Measurements from ENCODE around the gene TRNAU1AP. TPM values are rescaled to one million over a fixed set of nuclear protein-coding genes. Genes with fewer than 3 reads are reported as not detected.
"Not testable (repeated sequence)": the region's sequence is repeated elsewhere in the genome, so short reads cannot be mapped to it uniquely, and the experiment has no call there.

TRNAU1AP gene
- total RNA-seq, 4 donors from 2014 or later = 5.3 to 19.7 (median 12.0) TPM

DNA sequence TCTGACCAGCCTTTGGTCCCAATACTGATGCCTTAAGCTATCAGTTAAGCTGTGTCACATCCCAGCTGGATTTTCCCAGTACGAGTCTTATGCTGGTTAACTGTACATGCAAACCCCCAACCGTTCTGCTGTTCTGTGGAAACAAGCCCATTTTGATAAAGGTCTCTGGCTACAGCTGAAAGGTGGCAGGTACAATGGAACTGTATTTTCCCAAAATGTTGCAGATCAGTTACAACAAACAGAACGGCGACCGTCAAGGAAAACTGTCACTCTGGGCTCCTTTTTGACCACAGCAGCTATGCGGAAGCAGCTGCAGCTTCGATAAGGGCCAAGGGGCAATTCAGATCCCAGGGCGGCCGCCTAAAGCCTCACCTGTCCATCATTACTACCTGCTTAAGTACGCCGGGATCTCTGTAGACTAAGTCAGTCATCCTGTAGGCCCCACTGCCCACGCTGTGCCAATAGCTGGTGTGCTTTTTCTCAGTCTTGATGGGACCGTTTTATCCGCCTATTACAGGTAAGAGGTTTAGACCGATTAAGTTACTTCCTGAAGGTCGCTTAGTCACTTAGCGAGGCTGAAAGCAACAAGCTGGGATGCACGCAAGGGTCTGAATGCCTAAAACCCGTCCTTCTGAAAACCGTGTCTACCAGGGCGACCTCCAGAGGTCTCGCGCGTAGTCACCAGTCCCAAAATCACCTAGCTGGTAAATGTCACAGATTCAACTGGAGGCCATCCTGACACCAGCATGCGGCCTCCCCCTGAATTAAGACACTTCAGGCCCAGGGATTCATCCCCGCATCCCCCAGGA, 28.0 kb downstream of the TRNAU1AP start:
- Histone ChIP-seq H3K9me3 (no peaks in the 10 kb centered on the region), H3K4me1 (peaks cover 23 to 25% of the 10 kb centered on the region in 2 donors), H3K4me3 (peak overlapping the region; percentile 76 to 95 (median 88)), H3K27me3 (no peaks in the 10 kb centered on the region), H3K36me3 (peaks cover 0 to 48% of the 10 kb centered on the region in 2 donors), H3K27ac (peak overlapping the region; percentile 89 to 94 (median 91))
- DNase-seq (no peak), ATAC-seq (peak; percentile 30 to 47)
- TF ChIP-seq, protein P1, sequence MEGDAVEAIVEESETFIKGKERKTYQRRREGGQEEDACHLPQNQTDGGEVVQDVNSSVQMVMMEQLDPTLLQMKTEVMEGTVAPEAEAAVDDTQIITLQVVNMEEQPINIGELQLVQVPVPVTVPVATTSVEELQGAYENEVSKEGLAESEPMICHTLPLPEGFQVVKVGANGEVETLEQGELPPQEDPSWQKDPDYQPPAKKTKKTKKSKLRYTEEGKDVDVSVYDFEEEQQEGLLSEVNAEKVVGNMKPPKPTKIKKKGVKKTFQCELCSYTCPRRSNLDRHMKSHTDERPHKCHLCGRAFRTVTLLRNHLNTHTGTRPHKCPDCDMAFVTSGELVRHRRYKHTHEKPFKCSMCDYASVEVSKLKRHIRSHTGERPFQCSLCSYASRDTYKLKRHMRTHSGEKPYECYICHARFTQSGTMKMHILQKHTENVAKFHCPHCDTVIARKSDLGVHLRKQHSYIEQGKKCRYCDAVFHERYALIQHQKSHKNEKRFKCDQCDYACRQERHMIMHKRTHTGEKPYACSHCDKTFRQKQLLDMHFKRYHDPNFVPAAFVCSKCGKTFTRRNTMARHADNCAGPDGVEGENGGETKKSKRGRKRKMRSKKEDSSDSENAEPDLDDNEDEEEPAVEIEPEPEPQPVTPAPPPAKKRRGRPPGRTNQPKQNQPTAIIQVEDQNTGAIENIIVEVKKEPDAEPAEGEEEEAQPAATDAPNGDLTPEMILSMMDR (IDR thresholded peaks at IDR 0.05 in 4 of 5, conservative IDR thresholded peaks at IDR 0.05 in 1 of 5) = no peak
- TF ChIP-seq POLR2A (IDR thresholded peaks at IDR 0.05) = no peak
- in situ Hi-C loops (cut with MboI; ENCODE audit: low sequenced_read_pairs in 4 of 4) = loop anchor here in 1 of 4 donors (25.0 kb wide), 1 partner anchor 219 kb away; the partner anchor contains the start of gene PHACTR4
- intact Hi-C loops (cut with DNase I; ENCODE audit: low total_unique reads) = loop anchor here (1.0 to 5.0 kb wide), 4 partner anchors 28 to 334 kb away; partner anchors contain the start of genes TAF12 and TRNAU1AP

GRCh38 chr1:28581531-28582247, 28.8 kb downstream of the TRNAU1AP start:
- Histone ChIP-seq H3K27me3 (no peaks in the 10 kb centered on the region), H3K9me3 (no peaks in the 10 kb centered on the region), H3K4me3 (peak overlapping the region; percentile 76 to 95 (median 88)), H3K4me1 (peaks cover 23 to 25% of the 10 kb centered on the region in 2 donors), H3K27ac (peak overlapping the region; percentile 89 to 94 (median 91)), H3K36me3 (peaks cover 0 to 41% of the 10 kb centered on the region in 2 donors)
- intact Hi-C loops (cut with DNase I; ENCODE audit: low total_unique reads) (loop anchor here (1.0 to 5.0 kb wide), 5 partner anchors 28 to 334 kb away; partner anchors contain the start of genes TAF12 and TRNAU1AP), in situ Hi-C loops (cut with MboI; ENCODE audit: low sequenced_read_pairs in 4 of 4) (loop anchor here in 1 of 4 donors (25.0 kb wide), 1 partner anchor 219 kb away; the partner anchor contains the start of gene PHACTR4)
- peak; percentile 95 for DNase-seq
- TF ChIP-seq POLR2A (IDR thresholded peaks at IDR 0.05) = peak; percentile 96 to 99
- TF ChIP-seq, protein P1 (IDR thresholded peaks at IDR 0.05 in 4 of 5, conservative IDR thresholded peaks at IDR 0.05 in 1 of 5) = peak in 4 of 5 experiments; percentile 22 to 42 (median 30)
- ATAC-seq = peak; percentile 92 to 96

DNA sequence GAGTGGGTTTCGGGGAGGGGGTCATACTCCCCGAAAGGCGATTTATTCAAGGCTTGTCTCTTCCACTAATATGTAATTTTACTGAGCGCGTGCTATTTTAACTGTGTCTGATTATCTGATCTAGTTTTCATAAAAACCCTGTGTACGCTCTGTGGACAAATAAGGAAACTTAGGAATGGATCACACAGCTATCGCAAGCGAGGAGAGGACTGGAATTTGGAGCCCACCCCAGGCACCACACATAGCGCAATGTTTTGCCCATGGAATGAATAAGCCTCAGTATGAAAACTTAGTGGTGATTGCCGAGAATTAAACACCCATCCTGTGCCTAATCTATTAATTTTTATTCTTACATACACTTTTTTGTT, 29.3 kb downstream of the TRNAU1AP start:
- in situ Hi-C loops (cut with MboI; ENCODE audit: low sequenced_read_pairs in 4 of 4) = loop anchor here in 1 of 4 donors (25.0 kb wide), 1 partner anchor 220 kb away; the partner anchor contains the start of gene PHACTR4

DNA sequence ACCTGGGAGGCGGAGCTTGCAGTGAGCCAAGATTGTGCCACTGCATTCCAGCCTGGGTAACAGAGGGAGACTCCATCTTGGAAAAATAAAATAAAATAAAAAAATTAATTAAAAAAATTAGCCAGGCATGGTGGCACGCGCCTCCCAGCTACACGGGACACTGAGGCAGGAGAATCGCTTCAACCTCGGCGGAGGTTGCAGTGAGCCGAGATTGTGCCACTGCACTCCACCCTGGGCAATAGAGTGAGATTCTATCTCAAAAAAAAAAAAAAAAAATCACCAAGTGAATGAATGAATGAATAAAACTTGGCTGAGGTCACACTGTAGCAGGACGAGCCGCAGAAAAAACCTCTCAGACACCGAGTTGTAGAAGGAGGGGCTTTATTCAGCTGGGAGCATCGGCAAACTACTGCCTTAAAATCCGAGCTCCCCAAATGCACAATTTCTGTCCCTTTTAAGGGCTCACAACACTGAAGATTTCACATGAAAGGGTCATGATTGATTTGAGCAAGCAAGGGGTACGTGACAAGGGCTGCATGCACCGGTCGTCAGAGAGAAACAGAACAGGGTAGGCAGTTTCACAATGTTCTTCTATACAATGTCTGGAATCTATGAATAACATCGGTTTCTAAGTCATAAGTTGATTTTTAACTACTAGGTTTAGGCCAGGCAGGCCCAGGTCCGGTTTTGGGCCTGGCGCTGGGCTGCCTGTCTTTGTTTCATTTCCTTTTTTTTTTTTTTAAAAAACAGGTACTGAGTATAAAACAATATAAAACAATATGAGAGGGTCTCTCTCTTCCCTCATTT, 33.9 kb downstream of the TRNAU1AP start:
- H3K4me1 ChIP-seq = peaks cover 8 to 12% of the 10 kb centered on the region in 2 donors
- H3K36me3 ChIP-seq; H3K27ac ChIP-seq; DNase-seq; H3K27me3 ChIP-seq; ATAC-seq; H3K9me3 ChIP-seq; intact Hi-C loops (cut with DNase I; ENCODE audit: low total_unique reads); H3K4me3 ChIP-seq: not testable (repeated sequence)
- in situ Hi-C loops (cut with MboI; ENCODE audit: low sequenced_read_pairs in 4 of 4) = loop anchor here in 1 of 4 donors (25.0 kb wide), 1 partner anchor 224 kb away; the partner anchor contains the start of gene PHACTR4

More for the DNA sequence above, 29.3 kb downstream of the TRNAU1AP start:
- peaks cover 23 to 25% of the 10 kb centered on the region in 2 donors for H3K4me1 ChIP-seq
- peak overlapping the region; percentile 76 to 95 (median 88) for H3K4me3 ChIP-seq
- DNase-seq (no peak), ATAC-seq (peak; percentile 18 to 27)
- intact Hi-C loops (cut with DNase I; ENCODE audit: low total_unique reads) = loop anchor here (1.0 to 5.0 kb wide), 3 partner anchors 64 to 335 kb away; no protein-coding TSS in a partner anchor
- H3K27ac ChIP-seq = peak overlapping the region; percentile 89 to 94 (median 91)
- no peaks in the 10 kb centered on the region for H3K27me3 ChIP-seq
- H3K36me3 ChIP-seq = peaks cover 0 to 35% of the 10 kb centered on the region in 2 donors
- H3K9me3 ChIP-seq = no peaks in the 10 kb centered on the region
- TF ChIP-seq, protein P1 (IDR thresholded peaks at IDR 0.05 in 4 of 5, conservative IDR thresholded peaks at IDR 0.05 in 1 of 5) = no peak
- no peak for TF ChIP-seq POLR2A (IDR thresholded peaks at IDR 0.05)

Data from gastrocnemius medialis (tissue), 4 donors.